Testis (tissue), 3 donors: ENCODE data around the gene LMTK3. TPM values are rescaled to one million over a fixed set of nuclear protein-coding genes. Genes with fewer than 3 reads are reported as not detected.
"Not testable (repeated sequence)": the region's sequence is repeated elsewhere in the genome, so short reads cannot be mapped to it uniquely, and the experiment has no call there.

Experiments
- DNase-seq: peaks from one replicate; pipeline ENCODE4 v3.0.0-alpha.2; 2019
- H3K27ac ChIP-seq, 2 donors: fragments of 200-600 bp; sonication (generic); one replicate each; pipeline ENCODE4 v1.5.1; 2019
- H3K27me3 ChIP-seq: fragments of 200-600 bp; sonication (generic); one replicate; pipeline ENCODE4 v1.5.1; 2019
- H3K36me3 ChIP-seq: fragments of 200-600 bp; sonication (generic); one replicate; pipeline ENCODE4 v1.5.1; 2017; ENCODE audit warnings: low read depth; ENCODE audit errors: missing control alignments
- H3K4me1 ChIP-seq: fragments of 200-600 bp; sonication (generic); one replicate; pipeline ENCODE4 v1.5.1; 2019
- H3K4me3 ChIP-seq, 2 donors: fragments of 200-600 bp; sonication (generic); one replicate each; pipeline ENCODE4 v1.5.1; 2017 to 2019
- H3K9me3 ChIP-seq: fragments of 200-600 bp; sonication (generic); one replicate; pipeline ENCODE4 v1.5.1; 2017
- POLR2A ChIP-seq: fragments of 450-650 bp; IDR thresholded peaks from one replicate; pipeline ENCODE4 v1.6.1; 2017; ENCODE audit warnings: antibody characterized with exemption, mild to moderate bottlenecking, moderate library complexity
- WGBS, 2 donors: methylation state at CpG; one replicate each; pipeline ENCODE4 v1.1.5; 2018; 5-methylcytosine and 5-hydroxymethylcytosine counted together
- intact Hi-C: fragments of 100-400 bp; cut with DNase I; formaldehyde crosslinking; loops from one replicate; pipeline ENCODE4 v1.15.1; 2023; ENCODE audit warnings: low total_unique reads
- polyA plus RNA-seq: library from polyadenylated mRNA; stranded (reverse); fragments of 350-450 nt; fragmentation: Illumina TruSeq; extraction: RNeasy Lipid Tissue Mini Kit (QIAGEN cat#74804); gene quantifications from one replicate; pipeline ENCODE4 v1.2.3, GENCODE V29; 2014; ENCODE audit warnings: low read depth, low replicate concordance; ENCODE audit not compliant: insufficient read depth
- total RNA-seq, 2 donors: library from RNA; depleted of rRNA; stranded (reverse); fragments of >200 nt; gene quantifications; one replicate each; pipeline ENCODE4 v1.2.3, GENCODE V29; 2016
- TF ChIP-seq, protein P1 (sequence below), 3 experiments: fragments of 450-650 bp in 2 of 3; fragments of 200-600 bp in 1 of 3; sonication (generic) in 1 of 3; IDR thresholded peaks; one replicate each; pipeline ENCODE4 v1.5.1; 2016 to 2019; ENCODE audit warnings: antibody characterized with exemption in 3 of 3, mild to moderate bottlenecking in 2 of 3, moderate library complexity in 1 of 3

LMTK3 gene
- total and polyA plus RNA-seq, 3 donors from 2014 or later, result 0.62 to 1.7 (median 0.96) TPM

DNA sequence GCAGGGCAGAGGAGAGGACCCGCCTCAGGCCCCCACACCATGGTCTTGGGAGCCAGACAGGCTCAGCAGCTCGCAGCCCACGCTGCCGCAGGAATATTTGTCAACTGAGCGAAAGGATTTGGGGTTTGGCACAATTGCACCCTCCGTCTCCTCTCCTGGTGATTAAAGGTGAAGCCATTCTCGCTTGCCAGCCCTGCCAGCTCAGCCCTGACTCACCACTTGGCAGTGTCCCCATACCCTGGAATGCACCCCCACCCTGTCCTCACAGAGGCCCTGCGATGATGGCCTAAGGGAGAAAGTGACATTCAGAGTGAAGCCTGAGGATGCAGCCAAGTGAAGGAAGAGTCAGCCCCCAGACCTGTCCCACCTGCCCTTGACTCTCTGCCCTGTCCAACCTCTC lies 23.7 kb downstream of the LMTK3 start:
- no peak for DNase-seq
- intact Hi-C loops, result no loop called here

DNA sequence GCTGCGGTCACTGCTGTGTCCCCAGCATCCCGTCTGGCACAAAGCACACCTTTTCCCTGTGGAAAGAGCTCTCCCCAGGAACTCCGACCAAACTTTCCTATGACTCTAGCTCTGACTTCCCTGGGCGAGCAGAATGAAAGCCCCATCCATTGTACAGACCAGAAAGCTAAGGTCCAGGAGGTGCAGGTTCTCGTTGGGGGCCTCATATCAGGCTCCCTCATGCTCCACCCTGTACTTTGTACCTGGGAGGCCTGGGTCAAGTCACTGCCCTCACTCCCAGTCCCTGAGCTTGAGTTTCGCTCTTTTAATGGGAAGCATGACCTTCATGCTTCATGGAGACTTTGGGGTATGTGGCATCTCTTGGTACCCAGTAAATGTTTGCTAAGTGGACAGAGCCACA lies 24.1 kb downstream of the LMTK3 start:
- no peaks in the 10 kb centered on the region for H3K36me3 ChIP-seq
- 95 to 96% methylated on average over 3 to 6 of the region's 6 CpGs for WGBS, 2 donors
- H3K4me3 ChIP-seq, result no peak overlapping the region
- H3K9me3 ChIP-seq, result no peaks in the 10 kb centered on the region
- no peak overlapping the region for H3K27ac ChIP-seq
- peaks cover 2% of the 10 kb centered on the region for H3K4me1 ChIP-seq
- intact Hi-C loops, result no loop called here
- no peak for DNase-seq
- TF ChIP-seq, protein P1, sequence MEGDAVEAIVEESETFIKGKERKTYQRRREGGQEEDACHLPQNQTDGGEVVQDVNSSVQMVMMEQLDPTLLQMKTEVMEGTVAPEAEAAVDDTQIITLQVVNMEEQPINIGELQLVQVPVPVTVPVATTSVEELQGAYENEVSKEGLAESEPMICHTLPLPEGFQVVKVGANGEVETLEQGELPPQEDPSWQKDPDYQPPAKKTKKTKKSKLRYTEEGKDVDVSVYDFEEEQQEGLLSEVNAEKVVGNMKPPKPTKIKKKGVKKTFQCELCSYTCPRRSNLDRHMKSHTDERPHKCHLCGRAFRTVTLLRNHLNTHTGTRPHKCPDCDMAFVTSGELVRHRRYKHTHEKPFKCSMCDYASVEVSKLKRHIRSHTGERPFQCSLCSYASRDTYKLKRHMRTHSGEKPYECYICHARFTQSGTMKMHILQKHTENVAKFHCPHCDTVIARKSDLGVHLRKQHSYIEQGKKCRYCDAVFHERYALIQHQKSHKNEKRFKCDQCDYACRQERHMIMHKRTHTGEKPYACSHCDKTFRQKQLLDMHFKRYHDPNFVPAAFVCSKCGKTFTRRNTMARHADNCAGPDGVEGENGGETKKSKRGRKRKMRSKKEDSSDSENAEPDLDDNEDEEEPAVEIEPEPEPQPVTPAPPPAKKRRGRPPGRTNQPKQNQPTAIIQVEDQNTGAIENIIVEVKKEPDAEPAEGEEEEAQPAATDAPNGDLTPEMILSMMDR (IDR thresholded peaks at IDR 0.05), result no peak
- no peak for TF ChIP-seq POLR2A
- H3K27me3 ChIP-seq, result no peaks in the 10 kb centered on the region

More for the DNA sequence above, 23.7 kb downstream of the LMTK3 start:
- Histone ChIP-seq H3K27ac (no peak overlapping the region), H3K9me3 (no peaks in the 10 kb centered on the region), H3K36me3 (no peaks in the 10 kb centered on the region), H3K27me3 (no peaks in the 10 kb centered on the region), H3K4me3 (no peak overlapping the region), H3K4me1 (peaks cover 2% of the 10 kb centered on the region)
- WGBS, 2 donors, result 71 to 72% methylated on average over 8 of the region's 8 CpGs
- TF ChIP-seq, protein P1 (IDR thresholded peaks at IDR 0.05), result no peak
- TF ChIP-seq POLR2A, result no peak

DNA sequence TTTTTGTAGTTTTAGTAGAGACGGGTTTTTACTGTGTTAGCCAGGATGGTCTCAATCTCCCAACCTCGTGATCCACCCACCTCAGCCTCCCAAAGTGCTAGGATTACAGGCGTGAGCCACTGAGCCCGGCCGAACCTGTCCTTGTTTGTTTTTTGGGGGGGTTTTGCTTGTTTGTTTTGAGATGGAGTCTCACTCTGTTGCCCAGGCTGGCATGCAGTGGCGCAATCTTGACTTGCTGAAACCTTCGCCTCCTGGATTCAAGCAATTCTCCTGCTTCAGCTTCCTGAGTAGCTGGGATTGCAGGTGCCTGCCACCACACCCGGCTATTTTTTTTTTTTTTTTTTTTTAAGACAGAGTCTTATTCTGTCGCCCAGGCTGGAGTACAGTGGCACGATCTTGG lies 24.9 kb downstream of the LMTK3 start:
- H3K27me3 ChIP-seq, DNase-seq, intact Hi-C loops, H3K4me1 ChIP-seq, H3K36me3 ChIP-seq, H3K27ac ChIP-seq, H3K9me3 ChIP-seq, H3K4me3 ChIP-seq: not testable (repeated sequence)
- 85 to 96% methylated on average over 10 of the region's 10 CpGs for WGBS, 2 donors

DNA sequence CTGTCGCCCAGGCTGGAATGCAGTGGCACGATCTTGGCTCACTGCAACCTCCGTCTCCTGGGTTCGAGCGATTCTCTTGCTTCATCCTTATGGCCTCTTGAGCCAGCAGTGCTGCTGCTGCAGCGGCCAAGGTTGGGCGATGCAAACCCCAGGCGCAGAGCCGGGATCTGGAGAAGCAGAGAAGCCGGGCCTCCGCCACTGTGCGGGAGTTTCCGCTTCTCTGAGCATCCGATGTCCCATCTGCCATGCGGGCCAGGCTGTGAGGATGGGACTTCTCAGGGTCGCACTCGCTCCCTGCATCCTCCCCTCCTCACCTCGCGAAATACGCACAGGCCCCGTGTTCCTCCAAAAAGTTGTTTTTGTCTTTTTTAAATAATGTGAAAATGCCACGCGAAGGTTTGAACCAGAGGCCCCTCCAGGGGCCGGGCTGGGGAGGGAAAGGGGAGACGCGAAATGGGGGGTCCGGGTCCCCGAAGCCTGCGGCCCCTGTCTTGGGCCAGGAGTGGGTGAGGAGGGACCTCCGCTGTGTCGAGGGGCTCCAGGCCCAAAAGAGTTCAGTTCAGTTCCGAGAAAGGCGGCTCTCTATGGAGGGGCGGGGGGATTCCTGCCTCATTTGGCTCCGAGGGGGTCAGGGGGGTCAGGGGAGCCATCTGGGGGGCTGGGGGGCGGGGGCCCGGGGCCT lies 26.6 kb downstream of the LMTK3 start:
- intact Hi-C loops, result no loop called here

DNA sequence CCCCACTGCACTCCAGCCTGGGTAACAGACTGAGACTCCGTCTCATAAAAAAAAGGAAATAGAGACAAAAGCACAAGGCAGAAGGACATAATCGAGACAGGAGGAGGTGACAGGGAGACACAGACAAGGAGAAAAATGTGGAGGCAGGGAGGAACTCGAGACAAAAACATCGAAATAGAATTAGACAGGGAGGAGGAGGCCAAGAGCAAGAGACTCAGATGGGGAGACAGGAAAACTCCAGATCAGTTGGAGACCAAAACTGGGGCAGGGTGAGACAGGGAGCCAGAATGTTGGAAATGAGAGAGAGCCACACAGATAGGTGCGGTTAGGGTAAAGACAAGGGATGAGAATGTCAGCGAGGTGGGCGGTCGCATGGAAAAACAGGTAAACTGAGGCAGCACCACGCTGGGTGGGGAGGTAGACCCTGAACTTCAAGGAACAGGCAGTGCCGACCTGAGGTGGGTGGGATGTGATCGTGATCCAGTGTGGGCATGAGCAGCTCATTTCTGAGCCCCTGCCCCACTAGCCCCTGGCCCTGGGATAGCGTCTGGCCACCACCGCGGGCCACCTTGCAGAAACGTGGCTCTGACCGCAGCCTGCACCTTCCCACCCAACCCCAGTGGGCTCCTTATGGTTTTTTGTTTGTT lies 27.3 kb downstream of the LMTK3 start:
- WGBS, 2 donors, result 83% methylated on average over 16 of the region's 16 CpGs
- intact Hi-C loops, result no loop called here

More for the DNA sequence above, 26.6 kb downstream of the LMTK3 start:
- no peaks in the 10 kb centered on the region for H3K4me1 ChIP-seq
- no peaks in the 10 kb centered on the region for H3K36me3 ChIP-seq
- TF ChIP-seq, protein P1 (IDR thresholded peaks at IDR 0.05), result no peak
- no peak for TF ChIP-seq POLR2A
- H3K27ac ChIP-seq, result no peak overlapping the region
- no peaks in the 10 kb centered on the region for H3K9me3 ChIP-seq
- DNase-seq, result no peak
- no peak overlapping the region for H3K4me3 ChIP-seq
- WGBS, 2 donors, result 51 to 80% methylated on average over 30 to 37 of the region's 37 CpGs
- H3K27me3 ChIP-seq, result no peaks in the 10 kb centered on the region

More for the DNA sequence above, 27.3 kb downstream of the LMTK3 start:
- no peaks in the 10 kb centered on the region for H3K9me3 ChIP-seq
- TF ChIP-seq, protein P1 (IDR thresholded peaks at IDR 0.05), result no peak
- no peak for TF ChIP-seq POLR2A
- no peak for DNase-seq
- H3K27me3 ChIP-seq, result no peaks in the 10 kb centered on the region
- H3K27ac ChIP-seq, result no peak overlapping the region
- no peaks in the 10 kb centered on the region for H3K4me1 ChIP-seq
- H3K4me3 ChIP-seq, result no peak overlapping the region
- H3K36me3 ChIP-seq, result no peaks in the 10 kb centered on the region
